ENCODE data around the gene PRAMEF11. TPM values are rescaled to one million over a fixed set of nuclear protein-coding genes. Genes with fewer than 3 reads are reported as not detected.
"Not testable (repeated sequence)": the region's sequence is repeated elsewhere in the genome, so short reads cannot be mapped to it uniquely, and the experiment has no call there.

Gene PRAMEF11
- total RNA-seq, 1 donor from 2014 or later, result not detected

GRCh38 chr1:12809933-12810332 lies 21.3 kb downstream of the PRAMEF11 start:
- DNase-seq (ENCODE audit: low read depth), result no peak
- no peak for TF ChIP-seq CTCF (conservative IDR thresholded peaks at IDR 0.05; ENCODE audit: low read depth, low read length)
- H3K4me3 ChIP-seq (ENCODE audit: low read depth, low read length), result no peak overlapping the region

- H3K4me3 ChIP-seq (ENCODE audit: low read depth, low read length), result no peak overlapping the region
- no peak for DNase-seq (ENCODE audit: low read depth)
- TF ChIP-seq CTCF (conservative IDR thresholded peaks at IDR 0.05; ENCODE audit: low read depth, low read length), result no peak
Measured at GRCh38 chr1:12799730-12800129, 31.5 kb downstream of the PRAMEF11 start.

GRCh38 chr1:12798911-12799310 lies 32.3 kb downstream of the PRAMEF11 start:
- TF ChIP-seq CTCF (conservative IDR thresholded peaks at IDR 0.05; ENCODE audit: low read depth, low read length), result no peak
- no peak overlapping the region for H3K4me3 ChIP-seq (ENCODE audit: low read depth, low read length)
- no peak for DNase-seq (ENCODE audit: low read depth)

GRCh38 chr1:12791097-12791496 lies 40.1 kb downstream of the PRAMEF11 start, which contains the start of gene PRAMEF1:
PRAMEF1 (plus strand) TSS chr1:12791397; CDS start chr1:12793228, 1,831 bp downstream.
- H3K4me3 ChIP-seq (ENCODE audit: low read depth, low read length); DNase-seq (ENCODE audit: low read depth): not testable (repeated sequence)

- not testable (repeated sequence) for DNase-seq (ENCODE audit: low read depth)
Measured at GRCh38 chr1:12784729-12785128, 46.5 kb downstream of the PRAMEF11 start.

GRCh38 chr1:12783783-12784182 lies 47.4 kb downstream of the PRAMEF11 start:
- not testable (repeated sequence) for H3K4me3 ChIP-seq (ENCODE audit: low read depth, low read length); DNase-seq (ENCODE audit: low read depth)
- peak; percentile 13 for TF ChIP-seq CTCF (conservative IDR thresholded peaks at IDR 0.05; ENCODE audit: low read depth, low read length)

More at GRCh38 chr1:12784729-12785128, 46.5 kb downstream of the PRAMEF11 start:
- not testable (repeated sequence) for H3K4me3 ChIP-seq (ENCODE audit: low read depth, low read length)

- not testable (repeated sequence) for DNase-seq (ENCODE audit: low read depth); H3K4me3 ChIP-seq (ENCODE audit: low read depth, low read length)
Measured at GRCh38 chr1:12781488-12781887, 49.7 kb downstream of the PRAMEF11 start.

- no peak for DNase-seq (ENCODE audit: low read depth)
- no peak for TF ChIP-seq CTCF (conservative IDR thresholded peaks at IDR 0.05; ENCODE audit: low read depth, low read length)
- H3K4me3 ChIP-seq (ENCODE audit: low read depth, low read length), result no peak overlapping the region
Measured at GRCh38 chr1:12778907-12779306, 52.3 kb downstream of the PRAMEF11 start.

- TF ChIP-seq CTCF (conservative IDR thresholded peaks at IDR 0.05; ENCODE audit: low read depth, low read length), result no peak
- DNase-seq (ENCODE audit: low read depth), result no peak
- no peak overlapping the region for H3K4me3 ChIP-seq (ENCODE audit: low read depth, low read length)
Measured at GRCh38 chr1:12778061-12778460, 53.1 kb downstream of the PRAMEF11 start.
